GM21717 (cell line): ENCODE measurements around the gene MCM9.
"Not testable (repeated sequence)": the region's sequence is repeated elsewhere in the genome, so short reads cannot be mapped to it uniquely, and the experiment has no call there.

Source experiments
- ATAC-seq: cut with Tn5 transposase; IDR thresholded peaks from one replicate; pipeline ENCODE4 v1.9.1; 2021; ENCODE audit warnings: mild to moderate bottlenecking, moderate library complexity; ENCODE audit not compliant: unreplicated experiment

Gene MCM9

GRCh38 chr6:118804091-118804490 lies 130.9 kb downstream of the MCM9 start:
- no peak for ATAC-seq

GRCh38 chr6:118801257-118801656 lies 133.7 kb downstream of the MCM9 start:
- no peak for ATAC-seq

- ATAC-seq, result peak; percentile 97
These were observed 134.4 kb downstream of the MCM9 start for GRCh38 chr6:118800394-118801071.

GRCh38 chr6:118799826-118800225 lies 135.1 kb downstream of the MCM9 start:
- ATAC-seq, result no peak

- ATAC-seq, result not testable (repeated sequence)
These were observed 138.4 kb downstream of the MCM9 start for GRCh38 chr6:118796548-118796947.

GRCh38 chr6:118791499-118791898 lies 143.5 kb downstream of the MCM9 start:
- no peak for ATAC-seq

- no peak for ATAC-seq
These were observed 145.0 kb downstream of the MCM9 start for GRCh38 chr6:118789954-118790353.

GRCh38 chr6:118789419-118789818 lies 145.5 kb downstream of the MCM9 start:
- ATAC-seq, result no peak

GRCh38 chr6:118788702-118789101 lies 146.3 kb downstream of the MCM9 start:
- no peak for ATAC-seq

- ATAC-seq, result no peak
These were observed 147.1 kb downstream of the MCM9 start for GRCh38 chr6:118787724-118788423.

GRCh38 chr6:118786596-118787453 lies 148.1 kb downstream of the MCM9 start:
- ATAC-seq, result no peak

- no peak for ATAC-seq
These were observed 149.4 kb downstream of the MCM9 start for GRCh38 chr6:118785601-118786000.

- no peak for ATAC-seq
These were observed 150.3 kb downstream of the MCM9 start for GRCh38 chr6:118784641-118785164.

GRCh38 chr6:118783931-118784550 lies 150.9 kb downstream of the MCM9 start:
- no peak for ATAC-seq

GRCh38 chr6:118782651-118783050 lies 152.3 kb downstream of the MCM9 start:
- no peak for ATAC-seq

GRCh38 chr6:118781897-118782296 lies 153.1 kb downstream of the MCM9 start:
- no peak for ATAC-seq

- no peak for ATAC-seq
These were observed 154.3 kb downstream of the MCM9 start for GRCh38 chr6:118780668-118781067.

GRCh38 chr6:118776607-118777549 lies 158.1 kb downstream of the MCM9 start:
- peak; percentile 87 for ATAC-seq

- ATAC-seq, result no peak
These were observed 159.6 kb downstream of the MCM9 start for GRCh38 chr6:118775381-118775780.

GRCh38 chr6:118774581-118774980 lies 160.4 kb downstream of the MCM9 start:
- ATAC-seq, result no peak
